GM18909 (cell line): ENCODE results near the gene PCSK6.
"Not testable (repeated sequence)": the region's sequence is repeated elsewhere in the genome, so short reads cannot be mapped to it uniquely, and the experiment has no call there.

ENCODE experiments used
- ATAC-seq: cut with Tn5 transposase; IDR thresholded peaks from one replicate; pipeline ENCODE4 v1.9.1; 2021; ENCODE audit warnings: mild to moderate bottlenecking; ENCODE audit not compliant: unreplicated experiment, poor library complexity

Gene PCSK6

GRCh38 chr15:101466188-101466587 lies 23.3 kb downstream of the PCSK6 start:
- no peak for ATAC-seq

- ATAC-seq = no peak
Observed at GRCh38 chr15:101464999-101465669, 24.4 kb downstream of the PCSK6 start.

- no peak for ATAC-seq
Observed at GRCh38 chr15:101464256-101464998, 25.1 kb downstream of the PCSK6 start.

- ATAC-seq = not testable (repeated sequence)
Observed at GRCh38 chr15:101463696-101464095, 25.8 kb downstream of the PCSK6 start.

- ATAC-seq = no peak
Observed at GRCh38 chr15:101463270-101463669, 26.2 kb downstream of the PCSK6 start.

- ATAC-seq = no peak
Observed at GRCh38 chr15:101461097-101461496, 28.4 kb downstream of the PCSK6 start.

GRCh38 chr15:101459579-101460300 lies 29.8 kb downstream of the PCSK6 start:
- ATAC-seq = no peak

GRCh38 chr15:101458908-101459578 lies 30.5 kb downstream of the PCSK6 start:
- no peak for ATAC-seq

GRCh38 chr15:101458158-101458900 lies 31.2 kb downstream of the PCSK6 start:
- no peak for ATAC-seq

- ATAC-seq = no peak
Observed at GRCh38 chr15:101457696-101458095, 31.8 kb downstream of the PCSK6 start.

- no peak for ATAC-seq
Observed at GRCh38 chr15:101456057-101456739, 33.3 kb downstream of the PCSK6 start.

- ATAC-seq = no peak
Observed at GRCh38 chr15:101455291-101456025, 34.0 kb downstream of the PCSK6 start.

- not testable (repeated sequence) for ATAC-seq
Observed at GRCh38 chr15:101454781-101455180, 34.7 kb downstream of the PCSK6 start.

- ATAC-seq = no peak
Observed at GRCh38 chr15:101454365-101454764, 35.1 kb downstream of the PCSK6 start.

GRCh38 chr15:101453123-101454120 lies 36.1 kb downstream of the PCSK6 start:
- ATAC-seq = no peak

- no peak for ATAC-seq
Observed at GRCh38 chr15:101452572-101452971, 36.9 kb downstream of the PCSK6 start.

GRCh38 chr15:101451846-101452245 lies 37.7 kb downstream of the PCSK6 start:
- no peak for ATAC-seq
